Spleen (tissue), 11 donors: ENCODE data around the gene C12orf57. TPM values are rescaled to one million over a fixed set of nuclear protein-coding genes. Genes with fewer than 3 reads are reported as not detected.

Source experiments
- DNase-seq: peaks from one replicate; pipeline ENCODE4 v3.0.0-alpha.2; 2020
- H3K27ac ChIP-seq, 8 donors: fragments of 200-600 bp; sonication (generic) in 7 of 8; 1 replicate in 4 of 8; 2 replicates in 4 of 8; pipeline versions ENCODE4 v1.5.0 to v1.8.0; 2016 to 2021; ENCODE audit warnings: inconsistent platforms in 4 of 8, mild to moderate bottlenecking in 4 of 8, moderate library complexity in 1 of 8
- H3K27me3 ChIP-seq, 7 donors: fragments of 200-600 bp; sonication (generic) in 6 of 7; replicated peaks in 1 of 7; 1 replicate in 4 of 7; 2 replicates in 3 of 7; pipeline versions ENCODE4 v1.5.0 to v1.8.0; 2016 to 2021; ENCODE audit warnings: inconsistent platforms in 3 of 7, mild to moderate bottlenecking in 1 of 7
- H3K36me3 ChIP-seq, 6 donors: fragments of 200-600 bp; sonication (generic) in 5 of 6; 1 replicate in 4 of 6; 2 replicates in 2 of 6; pipeline versions ENCODE4 v1.5.0 to v1.8.0; 2016 to 2021; ENCODE audit warnings: inconsistent platforms in 2 of 6
- H3K4me1 ChIP-seq, 6 donors: fragments of 200-600 bp; sonication (generic) in 5 of 6; 1 replicate in 3 of 6; 2 replicates in 3 of 6; pipeline versions ENCODE4 v1.5.0 to v1.8.0; 2016 to 2021; ENCODE audit warnings: inconsistent platforms in 3 of 6
- H3K4me3 ChIP-seq, 8 donors: fragments of 200-600 bp; sonication (generic) in 7 of 8; 1 replicate in 4 of 8; 2 replicates in 4 of 8; pipeline versions ENCODE4 v1.5.0 to v1.8.0; 2016 to 2021; ENCODE audit warnings: inconsistent platforms in 4 of 8, mild to moderate bottlenecking in 4 of 8, moderate library complexity in 2 of 8
- H3K9me3 ChIP-seq, 8 donors: fragments of 200-600 bp; sonication (generic) in 7 of 8; 1 replicate in 4 of 8; 2 replicates in 4 of 8; pipeline versions ENCODE4 v1.5.0 to v1.8.0; 2016 to 2021; ENCODE audit warnings: inconsistent platforms in 4 of 8
- POLR2A ChIP-seq, 3 donors: fragments of 450-650 bp; IDR thresholded peaks; one replicate each; pipeline ENCODE4 v1.5.1; 2017; ENCODE audit warnings: antibody characterized with exemption in 3 of 3, mild to moderate bottlenecking in 1 of 3
- POLR2AphosphoS5 ChIP-seq, 3 donors: sonication (generic); formaldehyde crosslinking; IDR thresholded peaks; one replicate each; pipeline ENCODE4 v1.5.1; 2017; ENCODE audit warnings: antibody characterized with exemption in 3 of 3
- WGBS, 5 donors: extraction: QIAGEN DNeasy Blood & Tissue Kit in 3 of 5; methylation state at CpG; one replicate each; pipeline versions ENCODE4 v1.1.5 to v1.1.7; 2013 to 2018; 5-methylcytosine and 5-hydroxymethylcytosine counted together
- intact Hi-C: fragments of 100-400 bp; cut with DNase I; formaldehyde crosslinking; loops from one replicate; pipeline ENCODE4 v1.15.0; 2023; ENCODE audit warnings: low total_unique reads
- polyA plus RNA-seq, 3 donors: library from polyadenylated mRNA; stranded (reverse); fragments of 200-250 nt; gene quantifications; one replicate each; pipeline ENCODE4 v1.2.1, GENCODE V29; 2013
- total RNA-seq, 7 donors: library from RNA; depleted of rRNA in 3 of 7; stranded (reverse); fragments of >200 nt in 3 of 7; fragmentation: NEBNext Ultra II Directional in 4 of 7; extraction: Animal tissue kit (Norgen Biotek cat#: 25700) in 4 of 7; gene quantifications; one replicate each; pipeline versions ENCODE4 v1.1.0 to v1.2.1, GENCODE V29; 2016 to 2021
- TF ChIP-seq, protein P1 (sequence below), 11 experiments: fragments of 200-600 bp in 7 of 11; fragments of 450-650 bp in 4 of 11; sonication (generic) in 4 of 11; IDR thresholded peaks in 8 of 11; conservative IDR thresholded peaks in 3 of 11; 1 replicate in 7 of 11; 2 replicates in 4 of 11; pipeline versions ENCODE4 v1.4.0 to v1.8.0; 2016 to 2021; ENCODE audit warnings: antibody characterized with exemption in 11 of 11, inconsistent platforms in 4 of 11, mild to moderate bottlenecking in 1 of 11
- donor health status: healthy with polysubstance abuse.
- donor health status: DM: no; HTN: no; CAD: no; lungs with moderate emphysema.
- donor health status: DM: no; HTN: no; CAD: no.
- donor health status: Bipolar disorder and iron deficiency.
- donor health status: healthy.
- donor health status: DM: no; HTN: no; CAD: no.
- donor health status: DM: yes; HTN: yes; CAD: no.

C12orf57 gene
- total and polyA plus RNA-seq, 10 donors = 79.2 to 364 (median 212) TPM

GRCh38 chr12:6942331-6942665, 1.5 kb upstream of the C12orf57 start:
- WGBS, 5 donors = 84 to 90% (median 88%) methylated on average over 11 of the region's 11 CpGs
- no peaks in the 10 kb centered on the region for H3K27me3 ChIP-seq
- peak; percentile 84 for DNase-seq
- H3K4me1 ChIP-seq = peaks cover 40 to 78% (median 66%) of the 10 kb centered on the region in 6 donors
- H3K9me3 ChIP-seq = no peaks in the 10 kb centered on the region
- H3K4me3 ChIP-seq = no peak overlapping the region
- H3K36me3 ChIP-seq = peaks cover 0 to 30% (median 4%) of the 10 kb centered on the region in 6 donors
- intact Hi-C loops = loop anchor here (10.0 kb wide), 1 partner anchor 173 kb away; no protein-coding TSS in a partner anchor
- TF ChIP-seq, protein P1, sequence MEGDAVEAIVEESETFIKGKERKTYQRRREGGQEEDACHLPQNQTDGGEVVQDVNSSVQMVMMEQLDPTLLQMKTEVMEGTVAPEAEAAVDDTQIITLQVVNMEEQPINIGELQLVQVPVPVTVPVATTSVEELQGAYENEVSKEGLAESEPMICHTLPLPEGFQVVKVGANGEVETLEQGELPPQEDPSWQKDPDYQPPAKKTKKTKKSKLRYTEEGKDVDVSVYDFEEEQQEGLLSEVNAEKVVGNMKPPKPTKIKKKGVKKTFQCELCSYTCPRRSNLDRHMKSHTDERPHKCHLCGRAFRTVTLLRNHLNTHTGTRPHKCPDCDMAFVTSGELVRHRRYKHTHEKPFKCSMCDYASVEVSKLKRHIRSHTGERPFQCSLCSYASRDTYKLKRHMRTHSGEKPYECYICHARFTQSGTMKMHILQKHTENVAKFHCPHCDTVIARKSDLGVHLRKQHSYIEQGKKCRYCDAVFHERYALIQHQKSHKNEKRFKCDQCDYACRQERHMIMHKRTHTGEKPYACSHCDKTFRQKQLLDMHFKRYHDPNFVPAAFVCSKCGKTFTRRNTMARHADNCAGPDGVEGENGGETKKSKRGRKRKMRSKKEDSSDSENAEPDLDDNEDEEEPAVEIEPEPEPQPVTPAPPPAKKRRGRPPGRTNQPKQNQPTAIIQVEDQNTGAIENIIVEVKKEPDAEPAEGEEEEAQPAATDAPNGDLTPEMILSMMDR (IDR thresholded peaks at IDR 0.05 in 8 of 11, conservative IDR thresholded peaks at IDR 0.05 in 3 of 11) = no peak
- TF ChIP-seq POLR2AphosphoS5 (IDR thresholded peaks at IDR 0.05) (peak in 1 of 3 donors; percentile 4), POLR2A (IDR thresholded peaks at IDR 0.05) (no peak)
- peak overlapping the region in 5 of 8 donors; percentile 93 to 99 (median 98) for H3K27ac ChIP-seq

DNA sequence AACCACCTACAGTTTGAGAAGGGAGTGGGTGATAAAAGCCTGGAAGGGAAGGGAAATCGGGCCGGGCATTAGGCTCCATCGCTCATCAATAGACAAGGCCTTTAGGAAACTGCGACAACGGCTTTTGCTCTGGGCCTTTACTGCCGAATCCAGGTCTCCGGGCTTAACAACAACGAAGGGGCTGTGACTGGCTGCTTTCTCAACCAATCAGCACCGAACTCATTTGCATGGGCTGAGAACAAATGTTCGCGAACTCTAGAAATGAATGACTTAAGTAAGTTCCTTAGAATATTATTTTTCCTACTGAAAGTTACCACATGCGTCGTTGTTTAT, 467 bp upstream of the C12orf57 start:
- Histone ChIP-seq H3K27ac (peak overlapping the region; percentile 92 to 99 (median 96)), H3K4me1 (peaks cover 42 to 80% (median 68%) of the 10 kb centered on the region in 6 donors), H3K36me3 (peaks cover 0 to 30% (median 4%) of the 10 kb centered on the region in 6 donors), H3K4me3 (peak overlapping the region in 6 of 8 donors; percentile 62 to 81 (median 74)), H3K27me3 (no peaks in the 10 kb centered on the region), H3K9me3 (no peaks in the 10 kb centered on the region)
- DNase-seq = peak; percentile 92
- intact Hi-C loops = loop anchor here (10.0 kb wide), 1 partner anchor 171 kb away; no protein-coding TSS in a partner anchor
- whole genome bisulfite sequencing, 5 donors = 1 to 2% (median 1%) methylated on average over 13 of the region's 13 CpGs
- TF ChIP-seq, protein P1 (IDR thresholded peaks at IDR 0.05 in 8 of 11, conservative IDR thresholded peaks at IDR 0.05 in 3 of 11) = no peak
- TF ChIP-seq POLR2A (IDR thresholded peaks at IDR 0.05) (no peak), POLR2AphosphoS5 (IDR thresholded peaks at IDR 0.05) (no peak)

- Histone ChIP-seq H3K27ac (peak overlapping the region; percentile 92 to 99 (median 96)), H3K9me3 (no peaks in the 10 kb centered on the region), H3K4me1 (peaks cover 48 to 84% (median 70%) of the 10 kb centered on the region in 6 donors), H3K4me3 (peak overlapping the region; percentile 47 to 81 (median 73)), H3K36me3 (peaks cover 0 to 28% (median 4%) of the 10 kb centered on the region in 6 donors), H3K27me3 (no peaks in the 10 kb centered on the region)
- intact Hi-C loops = loop anchor here (10.0 kb wide), 1 partner anchor 170 kb away; no protein-coding TSS in a partner anchor
- DNase-seq = peak; percentile 96
- TF ChIP-seq POLR2A (IDR thresholded peaks at IDR 0.05) (peak in 1 of 3 donors; percentile 4), POLR2AphosphoS5 (IDR thresholded peaks at IDR 0.05) (peak; percentile 82 to 88 (median 82))
- TF ChIP-seq, protein P1 (IDR thresholded peaks at IDR 0.05 in 8 of 11, conservative IDR thresholded peaks at IDR 0.05 in 3 of 11) = peak; percentile 89 to 98 (median 95)
- 2 to 6% (median 3%) methylated on average over 23 to 48 of the region's 48 CpGs for WGBS, 5 donors
Measured at GRCh38 chr12:6944381-6945186, 762 bp downstream of the C12orf57 start.

DNA sequence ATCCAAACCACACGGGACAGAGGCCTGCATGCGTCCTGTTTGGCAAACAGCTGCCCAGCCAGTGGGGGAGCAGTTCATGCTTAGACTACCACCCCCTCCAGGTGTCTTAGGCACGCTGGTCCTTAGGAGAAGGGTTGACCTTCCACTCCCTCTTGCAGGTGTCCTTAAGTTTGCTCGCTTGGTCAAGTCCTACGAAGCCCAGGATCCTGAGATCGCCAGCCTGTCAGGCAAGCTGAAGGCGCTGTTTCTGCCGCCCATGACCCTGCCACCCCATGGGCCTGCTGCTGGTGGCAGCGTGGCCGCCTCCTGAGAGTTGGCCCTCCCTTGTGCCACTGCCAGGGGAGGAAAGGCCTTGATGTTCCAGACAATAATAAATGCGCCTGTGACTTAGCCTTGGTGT, 1.8 kb downstream of the C12orf57 start:
- H3K4me3 ChIP-seq = peak overlapping the region in 6 of 8 donors; percentile 14 to 81 (median 36)
- no peaks in the 10 kb centered on the region for H3K9me3 ChIP-seq
- TF ChIP-seq, protein P1 (IDR thresholded peaks at IDR 0.05 in 8 of 11, conservative IDR thresholded peaks at IDR 0.05 in 3 of 11) = no peak
- TF ChIP-seq POLR2A (IDR thresholded peaks at IDR 0.05) = no peak
- TF ChIP-seq POLR2AphosphoS5 (IDR thresholded peaks at IDR 0.05) = no peak
- DNase-seq = peak; percentile 79
- H3K27ac ChIP-seq = peak overlapping the region; percentile 80 to 99 (median 96)
- intact Hi-C loops = loop anchor here (10.0 kb wide), 1 partner anchor 169 kb away; no protein-coding TSS in a partner anchor
- H3K27me3 ChIP-seq = no peaks in the 10 kb centered on the region
- H3K36me3 ChIP-seq = peaks cover 0 to 21% (median 4%) of the 10 kb centered on the region in 6 donors
- peaks cover 53 to 94% (median 80%) of the 10 kb centered on the region in 6 donors for H3K4me1 ChIP-seq
- WGBS, 5 donors = 54 to 77% (median 68%) methylated on average over 8 to 11 of the region's 11 CpGs
